Effector CD8-positive, alpha-beta T cell (primary cell): Measurements from ENCODE around the gene CRYGN.

Experiments
- DNase-seq: peaks from one replicate; lab custom pipeline; 2025; lab: John Stamatoyannopoulos, UW

CRYGN gene

GRCh38 chr7:151391358-151391730, 48.6 kb downstream of the CRYGN start:
- no peak for DNase-seq

- DNase-seq: no peak
Observed at GRCh38 chr7:151390598-151391357, 49.2 kb downstream of the CRYGN start.

- no peak for DNase-seq
Observed at GRCh38 chr7:151389768-151390597, 50.0 kb downstream of the CRYGN start.

- DNase-seq: no peak
Observed at GRCh38 chr7:151389096-151389767, 50.7 kb downstream of the CRYGN start.

GRCh38 chr7:151388430-151388829, 51.5 kb downstream of the CRYGN start:
- no peak for DNase-seq

GRCh38 chr7:151388007-151388297, 52.0 kb downstream of the CRYGN start:
- no peak for DNase-seq

GRCh38 chr7:151387161-151388006, 52.6 kb downstream of the CRYGN start:
- DNase-seq: no peak

GRCh38 chr7:151386301-151387160, 53.4 kb downstream of the CRYGN start:
- DNase-seq: no peak

GRCh38 chr7:151385626-151386300, 54.2 kb downstream of the CRYGN start:
- no peak for DNase-seq

- no peak for DNase-seq
Observed at GRCh38 chr7:151384776-151385625, 54.9 kb downstream of the CRYGN start.

GRCh38 chr7:151384352-151384697, 55.6 kb downstream of the CRYGN start:
- no peak for DNase-seq

- no peak for DNase-seq
Observed at GRCh38 chr7:151383638-151384351, 56.1 kb downstream of the CRYGN start.

- peak; percentile 21 for DNase-seq
Observed at GRCh38 chr7:151382079-151382885, 57.7 kb downstream of the CRYGN start.

- DNase-seq: peak; percentile 42
Observed at GRCh38 chr7:151381348-151382078, 58.4 kb downstream of the CRYGN start.

GRCh38 chr7:151381098-151381347, 58.9 kb downstream of the CRYGN start:
- DNase-seq: no peak

- no peak for DNase-seq
Observed at GRCh38 chr7:151380199-151381097, 59.5 kb downstream of the CRYGN start.
